Measurements from ENCODE around the gene CCDC33. TPM values are rescaled to one million over a fixed set of nuclear protein-coding genes. Genes with fewer than 3 reads are reported as not detected.

The CCDC33 gene
- polyA plus RNA-seq, 1 of the 3 experiments (the other 2 are of a cell fraction) = 4.0 TPM

DNA sequence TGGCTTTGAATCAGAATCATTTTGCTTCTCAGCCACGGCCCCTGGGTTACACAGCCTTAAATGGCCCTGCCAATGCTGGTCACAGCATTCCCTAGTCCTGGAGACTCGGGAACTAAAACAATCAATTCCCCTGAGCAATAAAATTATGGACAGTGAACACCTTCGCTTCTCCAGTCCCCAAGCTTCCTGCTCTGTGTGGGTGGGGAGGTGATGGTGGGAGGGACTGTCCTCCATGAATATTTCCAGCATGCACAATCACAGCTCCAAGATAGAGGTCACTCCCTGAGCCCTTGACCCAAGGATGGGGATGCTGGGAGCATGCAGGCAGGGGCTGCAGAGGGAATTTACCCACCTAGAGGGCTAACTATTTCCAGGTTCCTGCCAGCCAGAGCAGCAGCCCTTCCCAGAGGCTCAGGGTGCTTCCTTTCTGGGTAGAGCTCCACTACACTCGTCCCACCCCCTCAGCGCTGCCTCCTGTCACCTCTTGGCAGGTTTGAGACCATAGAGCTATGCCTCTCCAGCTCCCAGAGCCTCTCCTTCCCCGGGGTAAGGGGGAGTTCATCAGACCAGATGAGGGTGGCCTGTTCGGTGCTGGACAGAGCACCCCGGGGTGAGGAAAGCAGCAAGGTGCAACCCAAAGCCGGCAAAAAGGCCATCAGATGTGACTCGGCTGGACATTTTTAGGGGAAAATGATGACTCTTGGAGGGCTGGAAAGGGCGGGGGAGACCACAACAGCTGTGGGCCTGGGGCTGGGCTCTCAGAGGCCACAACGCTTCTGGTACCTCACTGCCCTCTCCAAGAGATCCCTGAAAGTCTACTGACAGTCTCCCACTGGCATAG is 14.5 kb upstream of the CCDC33 start:
- Histone ChIP-seq H4K20me1 (ENCODE audit: insufficient read depth) (no peaks in the 10 kb centered on the region), H3K4me2 (no peak overlapping the region), H3K9ac (no peak overlapping the region), H3K36me3 (replicated peaks in 1 of 2; ENCODE audit: control insufficient read depth in 1 of 2, insufficient read depth in 2 of 2, low read length in 1 of 2) (no peaks in the 10 kb centered on the region), H3K4me1 (ENCODE audit: control insufficient read depth in 1 of 2, insufficient read depth in 2 of 2, low read depth in 1 of 2, low read length in 1 of 2) (peaks cover 27 to 62% of the 10 kb centered on the region in 2 experiments), H3K4me3 (ENCODE audit: low read depth in 2 of 2, low read length in 1 of 2) (no peak overlapping the region), H3K9me2 (no peaks in the 10 kb centered on the region), H2AFZ (ENCODE audit: low read depth) (no peak overlapping the region), H3K79me2 (ENCODE audit: insufficient read depth) (no peaks in the 10 kb centered on the region), H3K27me3 (ENCODE audit: insufficient read depth) (no peaks in the 10 kb centered on the region), H3K9me3 (no peaks in the 10 kb centered on the region), H3K27ac (ENCODE audit: low read depth in 2 of 2, low read length in 1 of 2) (peak overlapping the region in 1 of 2 experiments; percentile 100; a peak in 2 of 4 replicates), H3F3A (replicated peaks; ENCODE audit: insufficient read depth) (peaks cover 10% of the 10 kb centered on the region)
- no peak for DNase-seq
- 55% methylated on average over 11 of the region's 12 CpGs for WGBS (ENCODE audit: low lambda C conversion rate)
- no peak for TF ChIP-seq NRF1 (IDR thresholded peaks at IDR 0.05; ENCODE audit: low read depth, low read length)
- TF ChIP-seq, protein P1, sequence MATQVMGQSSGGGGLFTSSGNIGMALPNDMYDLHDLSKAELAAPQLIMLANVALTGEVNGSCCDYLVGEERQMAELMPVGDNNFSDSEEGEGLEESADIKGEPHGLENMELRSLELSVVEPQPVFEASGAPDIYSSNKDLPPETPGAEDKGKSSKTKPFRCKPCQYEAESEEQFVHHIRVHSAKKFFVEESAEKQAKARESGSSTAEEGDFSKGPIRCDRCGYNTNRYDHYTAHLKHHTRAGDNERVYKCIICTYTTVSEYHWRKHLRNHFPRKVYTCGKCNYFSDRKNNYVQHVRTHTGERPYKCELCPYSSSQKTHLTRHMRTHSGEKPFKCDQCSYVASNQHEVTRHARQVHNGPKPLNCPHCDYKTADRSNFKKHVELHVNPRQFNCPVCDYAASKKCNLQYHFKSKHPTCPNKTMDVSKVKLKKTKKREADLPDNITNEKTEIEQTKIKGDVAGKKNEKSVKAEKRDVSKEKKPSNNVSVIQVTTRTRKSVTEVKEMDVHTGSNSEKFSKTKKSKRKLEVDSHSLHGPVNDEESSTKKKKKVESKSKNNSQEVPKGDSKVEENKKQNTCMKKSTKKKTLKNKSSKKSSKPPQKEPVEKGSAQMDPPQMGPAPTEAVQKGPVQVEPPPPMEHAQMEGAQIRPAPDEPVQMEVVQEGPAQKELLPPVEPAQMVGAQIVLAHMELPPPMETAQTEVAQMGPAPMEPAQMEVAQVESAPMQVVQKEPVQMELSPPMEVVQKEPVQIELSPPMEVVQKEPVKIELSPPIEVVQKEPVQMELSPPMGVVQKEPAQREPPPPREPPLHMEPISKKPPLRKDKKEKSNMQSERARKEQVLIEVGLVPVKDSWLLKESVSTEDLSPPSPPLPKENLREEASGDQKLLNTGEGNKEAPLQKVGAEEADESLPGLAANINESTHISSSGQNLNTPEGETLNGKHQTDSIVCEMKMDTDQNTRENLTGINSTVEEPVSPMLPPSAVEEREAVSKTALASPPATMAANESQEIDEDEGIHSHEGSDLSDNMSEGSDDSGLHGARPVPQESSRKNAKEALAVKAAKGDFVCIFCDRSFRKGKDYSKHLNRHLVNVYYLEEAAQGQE (IDR thresholded peaks at IDR 0.05; ENCODE audit: low read depth, low read length) = peak; percentile 85; the same call in 1 of the 2 replicates
- TF ChIP-seq MEF2A (IDR thresholded peaks at IDR 0.05; ENCODE audit: borderline replicate concordance, low read depth) = no peak
- ChIA-PET CTCF (interaction anchor here (0.5 to 5.9 kb wide), 10 partner anchors 11 to 142 kb away, joined by 3 to 59 read pairs (median 5); partner anchors contain the start of genes ISLR2 and STRA6), POLR2A (interaction anchor here (0.6 to 2.8 kb wide), 8 partner anchors 12 to 83 kb away, joined by 3 to 16 read pairs (median 4); partner anchors contain the start of genes CCDC33 and STRA6)

DNA sequence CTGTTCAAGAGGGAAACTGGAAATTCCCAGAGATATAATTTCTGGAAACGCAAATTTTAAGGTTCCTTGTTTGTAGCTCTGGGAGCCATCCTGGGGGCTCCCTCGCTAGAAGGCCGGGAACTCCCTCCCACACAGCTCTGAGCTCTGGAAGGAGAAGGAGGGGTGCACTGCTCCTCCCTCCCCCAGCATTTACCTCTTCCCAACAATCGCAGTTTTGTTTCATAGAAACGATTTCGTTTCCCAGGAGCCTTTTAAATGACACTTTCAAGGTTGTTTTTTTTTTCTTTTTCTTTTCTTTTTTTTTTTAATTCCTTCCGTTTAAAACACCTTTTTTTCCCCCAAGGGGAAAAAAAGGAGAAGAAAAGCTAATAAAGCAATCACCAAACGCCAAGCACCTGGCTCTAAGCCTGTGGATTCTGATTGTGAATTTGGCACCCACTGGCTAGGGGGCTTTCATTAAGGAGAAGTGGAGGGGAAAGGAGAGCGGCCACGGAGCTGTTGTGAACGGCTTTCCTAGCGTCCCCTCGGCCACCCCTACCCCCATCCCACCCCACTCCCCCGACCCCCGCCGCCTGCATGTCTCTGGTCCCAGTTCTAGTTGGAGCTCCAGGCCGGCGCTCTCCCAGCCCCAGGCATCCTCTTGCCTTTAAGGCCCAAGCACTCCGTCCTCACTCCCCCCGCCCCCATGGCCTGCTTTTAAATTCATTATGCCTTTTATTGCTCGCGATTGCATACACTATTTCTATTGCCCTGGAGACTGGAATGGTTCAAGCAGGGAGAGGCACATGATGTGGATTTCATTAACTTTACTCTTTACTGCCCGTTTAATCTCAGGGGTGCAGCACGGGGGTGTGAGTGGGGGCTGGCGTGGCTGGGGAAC is 13.6 kb upstream of the CCDC33 start:
- CTCF ChIA-PET = interaction anchor here (1.0 to 5.9 kb wide), 12 partner anchors 11 to 100 kb away, joined by 3 to 59 read pairs (median 4); partner anchors contain the start of genes ISLR2 and STRA6
- no peak overlapping the region for H3K4me2 ChIP-seq
- peak; percentile 55 for DNase-seq
- H4K20me1 ChIP-seq (ENCODE audit: insufficient read depth) = no peaks in the 10 kb centered on the region
- no peak overlapping the region for H3K4me3 ChIP-seq (ENCODE audit: low read depth in 2 of 2, low read length in 1 of 2)
- POLR2A ChIA-PET = interaction anchor here (0.6 to 2.8 kb wide), 12 partner anchors 13 to 94 kb away, joined by 3 to 19 read pairs (median 4); partner anchors contain the start of genes CCDC33 and STRA6
- no peak overlapping the region for H2AFZ ChIP-seq (ENCODE audit: low read depth)
- WGBS (ENCODE audit: low lambda C conversion rate) = 80% methylated on average over 25 of the region's 25 CpGs
- H3K79me2 ChIP-seq (ENCODE audit: insufficient read depth) = no peaks in the 10 kb centered on the region
- no peaks in the 10 kb centered on the region for H3K9me3 ChIP-seq
- H3K27ac ChIP-seq (ENCODE audit: low read depth in 2 of 2, low read length in 1 of 2) = peak overlapping the region in 1 of 2 experiments; percentile 100; a peak in 2 of 4 replicates
- peaks cover 13% of the 10 kb centered on the region for H3F3A ChIP-seq (replicated peaks; ENCODE audit: insufficient read depth)
- H3K36me3 ChIP-seq (replicated peaks in 1 of 2; ENCODE audit: control insufficient read depth in 1 of 2, insufficient read depth in 2 of 2, low read length in 1 of 2) = no peaks in the 10 kb centered on the region
- no peak overlapping the region for H3K9ac ChIP-seq
- H3K9me2 ChIP-seq = no peaks in the 10 kb centered on the region
- peaks cover 27 to 71% of the 10 kb centered on the region in 2 experiments for H3K4me1 ChIP-seq (ENCODE audit: control insufficient read depth in 1 of 2, insufficient read depth in 2 of 2, low read depth in 1 of 2, low read length in 1 of 2)
- no peaks in the 10 kb centered on the region for H3K27me3 ChIP-seq (ENCODE audit: insufficient read depth)
- no peak for TF ChIP-seq MXI1 (IDR thresholded peaks at IDR 0.05; ENCODE audit: low read depth, low read length)
- TF ChIP-seq, protein P2, sequence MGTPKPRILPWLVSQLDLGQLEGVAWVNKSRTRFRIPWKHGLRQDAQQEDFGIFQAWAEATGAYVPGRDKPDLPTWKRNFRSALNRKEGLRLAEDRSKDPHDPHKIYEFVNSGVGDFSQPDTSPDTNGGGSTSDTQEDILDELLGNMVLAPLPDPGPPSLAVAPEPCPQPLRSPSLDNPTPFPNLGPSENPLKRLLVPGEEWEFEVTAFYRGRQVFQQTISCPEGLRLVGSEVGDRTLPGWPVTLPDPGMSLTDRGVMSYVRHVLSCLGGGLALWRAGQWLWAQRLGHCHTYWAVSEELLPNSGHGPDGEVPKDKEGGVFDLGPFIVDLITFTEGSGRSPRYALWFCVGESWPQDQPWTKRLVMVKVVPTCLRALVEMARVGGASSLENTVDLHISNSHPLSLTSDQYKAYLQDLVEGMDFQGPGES (IDR thresholded peaks at IDR 0.05; ENCODE audit: low read depth, low read length) = no peak
- TF ChIP-seq, protein P3, sequence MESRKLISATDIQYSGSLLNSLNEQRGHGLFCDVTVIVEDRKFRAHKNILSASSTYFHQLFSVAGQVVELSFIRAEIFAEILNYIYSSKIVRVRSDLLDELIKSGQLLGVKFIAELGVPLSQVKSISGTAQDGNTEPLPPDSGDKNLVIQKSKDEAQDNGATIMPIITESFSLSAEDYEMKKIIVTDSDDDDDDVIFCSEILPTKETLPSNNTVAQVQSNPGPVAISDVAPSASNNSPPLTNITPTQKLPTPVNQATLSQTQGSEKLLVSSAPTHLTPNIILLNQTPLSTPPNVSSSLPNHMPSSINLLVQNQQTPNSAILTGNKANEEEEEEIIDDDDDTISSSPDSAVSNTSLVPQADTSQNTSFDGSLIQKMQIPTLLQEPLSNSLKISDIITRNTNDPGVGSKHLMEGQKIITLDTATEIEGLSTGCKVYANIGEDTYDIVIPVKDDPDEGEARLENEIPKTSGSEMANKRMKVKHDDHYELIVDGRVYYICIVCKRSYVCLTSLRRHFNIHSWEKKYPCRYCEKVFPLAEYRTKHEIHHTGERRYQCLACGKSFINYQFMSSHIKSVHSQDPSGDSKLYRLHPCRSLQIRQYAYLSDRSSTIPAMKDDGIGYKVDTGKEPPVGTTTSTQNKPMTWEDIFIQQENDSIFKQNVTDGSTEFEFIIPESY (IDR thresholded peaks at IDR 0.05; ENCODE audit: borderline replicate concordance, low read depth) = no peak
- TF ChIP-seq SIN3A (IDR thresholded peaks at IDR 0.05; ENCODE audit: borderline replicate concordance, low read depth, low read length) = no peak
- no peak for TF ChIP-seq TAF1 (IDR thresholded peaks at IDR 0.05; ENCODE audit: borderline replicate concordance, low read depth, low read length)
- TF ChIP-seq NRF1 (IDR thresholded peaks at IDR 0.05; ENCODE audit: low read depth, low read length) = no peak
- TF ChIP-seq, protein P4, sequence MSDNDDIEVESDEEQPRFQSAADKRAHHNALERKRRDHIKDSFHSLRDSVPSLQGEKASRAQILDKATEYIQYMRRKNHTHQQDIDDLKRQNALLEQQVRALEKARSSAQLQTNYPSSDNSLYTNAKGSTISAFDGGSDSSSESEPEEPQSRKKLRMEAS (IDR thresholded peaks at IDR 0.05; ENCODE audit: low read depth) = no peak
- TF ChIP-seq FOSL2 (IDR thresholded peaks at IDR 0.05; ENCODE audit: borderline replicate concordance, low read depth) = no peak
- TF ChIP-seq RFX5 (IDR thresholded peaks at IDR 0.05; ENCODE audit: low read length) = no peak
- TF ChIP-seq FOXJ3 (CRISPR knock-in tag; IDR thresholded peaks at IDR 0.05) = no peak
- TF ChIP-seq, protein P5, sequence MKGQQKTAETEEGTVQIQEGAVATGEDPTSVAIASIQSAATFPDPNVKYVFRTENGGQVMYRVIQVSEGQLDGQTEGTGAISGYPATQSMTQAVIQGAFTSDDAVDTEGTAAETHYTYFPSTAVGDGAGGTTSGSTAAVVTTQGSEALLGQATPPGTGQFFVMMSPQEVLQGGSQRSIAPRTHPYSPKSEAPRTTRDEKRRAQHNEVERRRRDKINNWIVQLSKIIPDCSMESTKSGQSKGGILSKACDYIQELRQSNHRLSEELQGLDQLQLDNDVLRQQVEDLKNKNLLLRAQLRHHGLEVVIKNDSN (IDR thresholded peaks at IDR 0.05; ENCODE audit: borderline replicate concordance, low read depth) = no peak
- no peak for TF ChIP-seq RAD21 (IDR thresholded peaks at IDR 0.05; ENCODE audit: low read length)
